ENCODE data around the gene TARS1. TPM values are rescaled to one million over a fixed set of nuclear protein-coding genes. Genes with fewer than 3 reads are reported as not detected.

TARS1 gene
- total RNA-seq, 1 experiment from 2014 or later = 476 TPM

GRCh38 chr5:33438996-33439395 lies 1.8 kb upstream of the TARS1 start:
- DNase-seq (ENCODE audit: extremely low read depth, low read depth) = no peak

GRCh38 chr5:33439905-33440481 lies 772 bp upstream of the TARS1 start:
- DNase-seq (ENCODE audit: extremely low read depth, low read depth) = no peak

GRCh38 chr5:33441241-33442177 lies 744 bp downstream of the TARS1 start:
- peak; percentile 61 for DNase-seq (ENCODE audit: extremely low read depth, low read depth)

GRCh38 chr5:33444542-33444941 lies 3.8 kb downstream of the TARS1 start:
- no peak for DNase-seq (ENCODE audit: extremely low read depth, low read depth)

GRCh38 chr5:33445798-33446197 lies 5.0 kb downstream of the TARS1 start:
- no peak for DNase-seq (ENCODE audit: extremely low read depth, low read depth)

GRCh38 chr5:33448118-33448517 lies 7.4 kb downstream of the TARS1 start:
- no peak for DNase-seq (ENCODE audit: extremely low read depth, low read depth)

- no peak for DNase-seq (ENCODE audit: extremely low read depth, low read depth)
These were observed 16.4 kb downstream of the TARS1 start for GRCh38 chr5:33457126-33457525.

GRCh38 chr5:33457817-33458216 lies 17.1 kb downstream of the TARS1 start:
- DNase-seq (ENCODE audit: extremely low read depth, low read depth) = no peak

- no peak for DNase-seq (ENCODE audit: extremely low read depth, low read depth)
These were observed 19.4 kb downstream of the TARS1 start for GRCh38 chr5:33460210-33460609.

GRCh38 chr5:33462456-33462855 lies 21.7 kb downstream of the TARS1 start:
- DNase-seq (ENCODE audit: extremely low read depth, low read depth) = no peak

- DNase-seq (ENCODE audit: extremely low read depth, low read depth) = no peak
These were observed 24.4 kb downstream of the TARS1 start for GRCh38 chr5:33465120-33465519.

GRCh38 chr5:33468775-33469435 lies 28.1 kb downstream of the TARS1 start:
- DNase-seq (ENCODE audit: extremely low read depth, low read depth) = no peak

- peak; percentile 23 for DNase-seq (ENCODE audit: extremely low read depth, low read depth)
These were observed 29.8 kb downstream of the TARS1 start for GRCh38 chr5:33470544-33470943.

GRCh38 chr5:33472805-33473409 lies 32.1 kb downstream of the TARS1 start:
- DNase-seq (ENCODE audit: extremely low read depth, low read depth) = no peak

GRCh38 chr5:33474004-33474403 lies 33.2 kb downstream of the TARS1 start:
- no peak for DNase-seq (ENCODE audit: extremely low read depth, low read depth)

- DNase-seq (ENCODE audit: extremely low read depth, low read depth) = no peak
These were observed 34.2 kb downstream of the TARS1 start for GRCh38 chr5:33474931-33475499.

GRCh38 chr5:33475706-33476105 lies 34.9 kb downstream of the TARS1 start:
- DNase-seq (ENCODE audit: extremely low read depth, low read depth) = no peak

- no peak for DNase-seq (ENCODE audit: extremely low read depth, low read depth)
These were observed 36.2 kb downstream of the TARS1 start for GRCh38 chr5:33476992-33477391.

- no peak for DNase-seq (ENCODE audit: extremely low read depth, low read depth)
These were observed 37.1 kb downstream of the TARS1 start for GRCh38 chr5:33477816-33478215.

- no peak for DNase-seq (ENCODE audit: extremely low read depth, low read depth)
These were observed 38.5 kb downstream of the TARS1 start for GRCh38 chr5:33479311-33479710.

- DNase-seq (ENCODE audit: extremely low read depth, low read depth) = no peak
These were observed 40.1 kb downstream of the TARS1 start for GRCh38 chr5:33480876-33481275.

Measured in NCI-H460 (cell line).